WERI-Rb-1 (cell line): ENCODE measurements around the gene SLC26A6.

ENCODE experiments used
- DNase-seq: peaks from one replicate; pipeline ENCODE4 v3.0.0-alpha.2; 2020
- H3K27ac ChIP-seq: fragments of 250-450 bp; sonication (Bioruptor Pico); 2 replicates; pipeline ENCODE4 v1.5.1; 2020; ENCODE audit warnings: mild to moderate bottlenecking, moderate library complexity
- H3K27me3 ChIP-seq: fragments of 250-450 bp; sonication (Bioruptor Pico); 2 replicates; pipeline ENCODE4 v1.5.1; 2021; ENCODE audit warnings: mild to moderate bottlenecking, low read depth, moderate library complexity; ENCODE audit not compliant: insufficient read depth, severe bottlenecking
- H3K36me3 ChIP-seq: fragments of 250-450 bp; sonication (Bioruptor Pico); 2 replicates; pipeline ENCODE4 v1.5.1; 2020; ENCODE audit warnings: mild to moderate bottlenecking, moderate library complexity
- H3K4me3 ChIP-seq: 2 replicates; pipeline ENCODE4 v1.5.1; 2011; ENCODE audit warnings: low read depth, mild to moderate bottlenecking, control low read depth, low read length
- H3K9me3 ChIP-seq: fragments of 250-450 bp; sonication (Bioruptor Pico); 2 replicates; pipeline ENCODE4 v1.5.1; 2021; ENCODE audit warnings: mild to moderate bottlenecking, moderate library complexity; ENCODE audit not compliant: severe bottlenecking
- CTCF ChIP-seq: IDR thresholded peaks from 2 replicates; pipeline ENCODE4 v1.5.1; 2011; ENCODE audit warnings: low read depth, mild to moderate bottlenecking, control low read depth, inconsistent platforms, low read length

SLC26A6 gene

GRCh38 chr3:48599077-48599501 lies 36.2 kb downstream of the SLC26A6 start:
- Histone ChIP-seq H3K36me3 (peaks cover 66% of the 10 kb centered on the region), H3K4me3 (no peak overlapping the region), H3K27me3 (no peaks in the 10 kb centered on the region), H3K9me3 (no peaks in the 10 kb centered on the region), H3K27ac (no peak overlapping the region)
- DNase-seq, result no peak
- no peak for TF ChIP-seq CTCF

- Histone ChIP-seq H3K27ac (no peak overlapping the region), H3K4me3 (no peak overlapping the region), H3K27me3 (no peaks in the 10 kb centered on the region), H3K9me3 (no peaks in the 10 kb centered on the region), H3K36me3 (peaks cover 61% of the 10 kb centered on the region)
- no peak for TF ChIP-seq CTCF
- no peak for DNase-seq
These were observed 36.8 kb downstream of the SLC26A6 start for GRCh38 chr3:48598323-48599076.

GRCh38 chr3:48597408-48597800 lies 37.9 kb downstream of the SLC26A6 start:
- no peak for TF ChIP-seq CTCF
- Histone ChIP-seq H3K27me3 (no peaks in the 10 kb centered on the region), H3K4me3 (no peak overlapping the region), H3K36me3 (peaks cover 50% of the 10 kb centered on the region), H3K9me3 (no peaks in the 10 kb centered on the region), H3K27ac (no peak overlapping the region; the same call in 1 of the 2 replicates)
- DNase-seq, result no peak

- Histone ChIP-seq H3K27me3 (no peaks in the 10 kb centered on the region), H3K36me3 (peaks cover 45% of the 10 kb centered on the region), H3K9me3 (no peaks in the 10 kb centered on the region), H3K27ac (no peak overlapping the region), H3K4me3 (no peak overlapping the region)
- no peak for DNase-seq
- TF ChIP-seq CTCF, result no peak
These were observed 38.4 kb downstream of the SLC26A6 start for GRCh38 chr3:48596676-48597407.

GRCh38 chr3:48596157-48596556 lies 39.1 kb downstream of the SLC26A6 start:
- Histone ChIP-seq H3K36me3 (peaks cover 39% of the 10 kb centered on the region), H3K4me3 (no peak overlapping the region), H3K27me3 (no peaks in the 10 kb centered on the region)

More at GRCh38 chr3:48596157-48596556, 39.1 kb downstream of the SLC26A6 start:
- TF ChIP-seq CTCF, result no peak
- Histone ChIP-seq H3K27ac (no peak overlapping the region), H3K9me3 (no peaks in the 10 kb centered on the region)
- DNase-seq, result no peak
